ENCODE data around the gene CHMP6. TPM values are rescaled to one million over a fixed set of nuclear protein-coding genes. Genes with fewer than 3 reads are reported as not detected.

CHMP6 gene
- total and polyA plus RNA-seq, 9 of the 15 experiments (the other 6 are each of a cell fraction or from before 2014, with no cell fraction given): 0.25 to 30.4 (median 13.4) TPM

- TF ChIP-seq MGA (IDR thresholded peaks at IDR 0.05) (0 out of 2 replicates have a peak, but pooled peaks have one; percentile 26), ZNF12 (CRISPR knock-in tag; IDR thresholded peaks at IDR 0.05) (no peak), ZNF780A (CRISPR knock-in tag; IDR thresholded peaks at IDR 0.05) (no peak), SAFB (IDR thresholded peaks at IDR 0.05; ENCODE audit: borderline replicate concordance, low read depth, low read length) (no peak), ATF2 (CRISPR knock-in tag; IDR thresholded peaks at IDR 0.05) (no peak)
Measured at GRCh38 chr17:81022344-81022676, 30.7 kb downstream of the CHMP6 start (continued).
